Hepatocyte (in vitro differentiated cells): Measurements from ENCODE around the gene IRX5. TPM values are rescaled to one million over a fixed set of nuclear protein-coding genes. Genes with fewer than 3 reads are reported as not detected.

Source experiments
- DNase-seq: peaks from one replicate; pipeline ENCODE4 v3.0.0-alpha.2; 2016; ENCODE audit warnings: low spot score
- H2AFZ ChIP-seq: fragments of 200-600 bp; sonication (generic); 2 replicates; pipeline ENCODE4 v1.6.0; 2016; ENCODE audit warnings: antibody characterized with exemption, mild to moderate bottlenecking
- H3K27ac ChIP-seq: fragments of 200-600 bp; sonication (generic); 2 replicates; pipeline ENCODE4 v1.5.1; 2016; ENCODE audit warnings: mild to moderate bottlenecking
- H3K27me3 ChIP-seq: fragments of 200-600 bp; sonication (generic); 2 replicates; pipeline ENCODE4 v1.6.1; 2016
- H3K36me3 ChIP-seq: fragments of 200-600 bp; sonication (generic); replicated peaks from 2 replicates; pipeline ENCODE4 v1.5.1; 2016; ENCODE audit warnings: low read depth; ENCODE audit not compliant: insufficient read depth
- H3K4me1 ChIP-seq: fragments of 200-600 bp; sonication (generic); 2 replicates; pipeline ENCODE4 v1.5.1; 2016; ENCODE audit warnings: mild to moderate bottlenecking, moderate library complexity; ENCODE audit not compliant: insufficient read depth
- H3K4me2 ChIP-seq: fragments of 200-600 bp; sonication (generic); 2 replicates; pipeline ENCODE4 v1.6.0; 2016
- H3K4me3 ChIP-seq: fragments of 200-600 bp; sonication (generic); 2 replicates; pipeline ENCODE4 v1.5.1; 2016; ENCODE audit warnings: mild to moderate bottlenecking
- H3K79me2 ChIP-seq: fragments of 200-600 bp; sonication (generic); 2 replicates; pipeline ENCODE4 v1.6.0; 2017; ENCODE audit warnings: mild to moderate bottlenecking
- H3K9me2 ChIP-seq: fragments of 200-600 bp; sonication (generic); replicated peaks from 2 replicates; pipeline ENCODE4 v1.6.0; 2017; ENCODE audit warnings: mild to moderate bottlenecking; ENCODE audit not compliant: insufficient read depth
- H3K9me3 ChIP-seq: fragments of 200-600 bp; sonication (generic); 2 replicates; pipeline ENCODE4 v1.5.1; 2016; ENCODE audit warnings: low read depth, mild to moderate bottlenecking
- H4K20me1 ChIP-seq: fragments of 200-600 bp; sonication (generic); 2 replicates; pipeline ENCODE4 v1.6.0; 2016; ENCODE audit warnings: mild to moderate bottlenecking; ENCODE audit not compliant: insufficient read depth, poor library complexity, severe bottlenecking
- EZH2 ChIP-seq: fragments of 200-600 bp; sonication (generic); IDR thresholded peaks from 2 replicates; pipeline ENCODE4 v1.6.1; 2016; ENCODE audit warnings: antibody characterized with exemption, mild to moderate bottlenecking, borderline replicate concordance
- EZH2phosphoT487 ChIP-seq: fragments of 200-600 bp; sonication (generic); IDR thresholded peaks from one replicate; pipeline ENCODE4 v1.6.1; 2018; ENCODE audit warnings: antibody characterized with exemption, mild to moderate bottlenecking, low read depth, moderate library complexity; ENCODE audit not compliant: unreplicated experiment, severe bottlenecking
- WGBS: methylation state at CpG from one replicate; pipeline ENCODE4 v1.1.6; 2016; ENCODE audit warnings: low lambda C conversion rate; ENCODE audit errors: missing lambda C conversion rate; 5-methylcytosine and 5-hydroxymethylcytosine counted together
- polyA plus RNA-seq: library from polyadenylated mRNA; unstranded; fragments of >200 nt; fragmentation: Nextera tagmentation; extraction: Ambion mirVana; gene quantifications from 2 replicates; pipeline ENCODE4 v1.2.1, GENCODE V29; 2016
- total RNA-seq: library from RNA; depleted of rRNA; stranded (reverse); fragments of >200 nt; gene quantifications from 2 replicates; pipeline ENCODE4 v1.2.3, GENCODE V29; 2014
- TF ChIP-seq, protein P1 (sequence below): fragments of 200-600 bp; sonication (generic); IDR thresholded peaks from 2 replicates; pipeline ENCODE4 v1.5.1; 2016; ENCODE audit warnings: antibody characterized with exemption, mild to moderate bottlenecking; ENCODE audit not compliant: poor library complexity

Gene IRX5
- total and polyA plus RNA-seq, 2 experiments from 2014 or later, result 1.7 to 3.2 TPM

DNA sequence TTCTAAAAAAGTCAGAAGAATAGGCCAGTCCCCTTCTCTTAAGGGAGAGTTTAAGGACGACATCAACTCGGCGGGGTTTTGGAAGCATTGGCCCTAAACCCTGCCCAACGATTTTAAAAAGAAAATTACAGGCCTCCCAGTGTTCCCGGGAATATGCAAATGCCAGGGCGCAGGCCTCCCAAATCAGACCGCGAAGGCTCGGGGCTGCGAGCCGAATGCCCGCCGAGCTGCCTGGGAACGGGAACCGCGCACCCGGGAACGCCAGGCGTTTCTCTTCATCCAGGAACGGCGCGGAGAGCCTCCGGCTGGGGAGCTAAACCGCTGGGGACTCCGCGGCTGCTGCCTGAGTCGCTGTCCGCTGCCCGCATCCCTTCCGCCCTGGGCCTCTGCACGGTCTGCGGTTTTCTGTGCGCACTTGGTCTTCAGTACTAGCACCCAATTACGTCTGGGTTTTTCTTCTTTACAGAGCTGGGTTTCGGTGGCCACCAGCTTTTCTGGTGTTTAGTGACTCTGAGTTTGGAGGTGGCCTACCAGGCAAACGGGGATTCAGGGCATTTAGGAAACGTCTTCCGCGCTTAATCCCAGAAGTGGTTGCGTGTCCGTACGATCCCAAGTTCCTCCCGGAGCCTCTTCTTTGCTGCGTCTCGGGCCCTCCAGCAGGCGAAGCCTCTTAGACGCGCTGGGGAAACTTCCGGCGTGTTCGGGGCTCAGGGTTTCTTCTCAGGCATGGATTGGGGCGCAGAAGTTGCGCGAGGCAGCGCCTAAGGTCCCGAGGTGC is 5.7 kb downstream of the IRX5 start:
- H3K4me1 ChIP-seq, result peaks cover 24% of the 10 kb centered on the region
- H3K9me3 ChIP-seq, result no peaks in the 10 kb centered on the region
- peaks cover 96% of the 10 kb centered on the region for H3K27me3 ChIP-seq
- TF ChIP-seq EZH2 (peak; percentile 33), EZH2phosphoT487 (no peak)
- H3K9me2 ChIP-seq, result no peaks in the 10 kb centered on the region
- H3K36me3 ChIP-seq, result no peaks in the 10 kb centered on the region
- peaks cover 27% of the 10 kb centered on the region for H3K79me2 ChIP-seq
- peak; percentile 56 for DNase-seq
- peaks cover 17% of the 10 kb centered on the region for H4K20me1 ChIP-seq
- H2AFZ ChIP-seq, result peak overlapping the region; percentile 20
- WGBS, result 10% methylated on average over 56 of the region's 56 CpGs
- peak overlapping the region; percentile 33 for H3K4me3 ChIP-seq
- H3K27ac ChIP-seq, result peak overlapping the region; percentile 20
- H3K4me2 ChIP-seq, result peak overlapping the region; percentile 91

DNA sequence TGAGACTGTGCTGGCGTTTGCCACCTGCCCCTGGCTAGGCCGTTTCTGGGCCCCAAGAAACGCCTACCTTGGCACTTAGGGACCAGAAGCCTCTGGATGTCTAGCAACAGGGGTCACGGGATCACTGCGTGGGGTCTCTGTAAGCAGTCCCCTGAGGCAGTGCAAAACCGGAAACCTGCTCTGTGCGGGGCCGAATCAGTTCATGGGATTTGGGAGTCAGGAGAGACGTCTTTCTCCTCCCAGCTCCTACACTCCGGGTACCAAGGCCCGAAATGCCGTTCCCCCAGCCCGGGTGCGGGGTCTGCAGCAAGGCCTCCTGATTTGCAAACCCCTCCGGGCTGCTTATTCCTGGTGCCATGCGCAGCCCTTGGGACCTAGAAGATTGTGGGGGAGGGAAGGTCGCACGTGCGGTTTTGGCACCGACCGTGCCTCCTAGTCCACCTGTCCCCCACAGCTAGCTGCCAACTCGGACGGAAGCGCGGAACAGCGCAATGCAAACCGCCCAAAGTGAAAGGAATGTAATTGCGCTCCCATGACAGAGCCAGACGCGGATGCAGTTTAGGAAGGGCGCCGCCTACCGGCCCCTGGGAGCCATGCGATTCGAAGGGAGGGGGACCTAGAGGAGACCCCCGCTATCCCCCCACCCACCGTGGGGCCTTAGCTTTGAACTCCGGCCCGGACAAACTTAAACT is 6.5 kb downstream of the IRX5 start:
- H4K20me1 ChIP-seq, result peaks cover 17% of the 10 kb centered on the region
- peak; percentile 67 for DNase-seq
- peaks cover 20% of the 10 kb centered on the region for H3K79me2 ChIP-seq
- no peaks in the 10 kb centered on the region for H3K9me3 ChIP-seq
- WGBS, result 7% methylated on average over 39 of the region's 39 CpGs
- peaks cover 95% of the 10 kb centered on the region for H3K27me3 ChIP-seq
- H3K4me3 ChIP-seq, result peak overlapping the region; percentile 33
- H2AFZ ChIP-seq, result no peak overlapping the region
- H3K36me3 ChIP-seq, result no peaks in the 10 kb centered on the region
- TF ChIP-seq, protein P1, sequence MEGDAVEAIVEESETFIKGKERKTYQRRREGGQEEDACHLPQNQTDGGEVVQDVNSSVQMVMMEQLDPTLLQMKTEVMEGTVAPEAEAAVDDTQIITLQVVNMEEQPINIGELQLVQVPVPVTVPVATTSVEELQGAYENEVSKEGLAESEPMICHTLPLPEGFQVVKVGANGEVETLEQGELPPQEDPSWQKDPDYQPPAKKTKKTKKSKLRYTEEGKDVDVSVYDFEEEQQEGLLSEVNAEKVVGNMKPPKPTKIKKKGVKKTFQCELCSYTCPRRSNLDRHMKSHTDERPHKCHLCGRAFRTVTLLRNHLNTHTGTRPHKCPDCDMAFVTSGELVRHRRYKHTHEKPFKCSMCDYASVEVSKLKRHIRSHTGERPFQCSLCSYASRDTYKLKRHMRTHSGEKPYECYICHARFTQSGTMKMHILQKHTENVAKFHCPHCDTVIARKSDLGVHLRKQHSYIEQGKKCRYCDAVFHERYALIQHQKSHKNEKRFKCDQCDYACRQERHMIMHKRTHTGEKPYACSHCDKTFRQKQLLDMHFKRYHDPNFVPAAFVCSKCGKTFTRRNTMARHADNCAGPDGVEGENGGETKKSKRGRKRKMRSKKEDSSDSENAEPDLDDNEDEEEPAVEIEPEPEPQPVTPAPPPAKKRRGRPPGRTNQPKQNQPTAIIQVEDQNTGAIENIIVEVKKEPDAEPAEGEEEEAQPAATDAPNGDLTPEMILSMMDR, result peak; percentile 73
- TF ChIP-seq EZH2phosphoT487, result no peak
- H3K27ac ChIP-seq, result no peak overlapping the region
- peak overlapping the region; percentile 91 for H3K4me2 ChIP-seq
- no peaks in the 10 kb centered on the region for H3K9me2 ChIP-seq
- peaks cover 24% of the 10 kb centered on the region for H3K4me1 ChIP-seq

DNA sequence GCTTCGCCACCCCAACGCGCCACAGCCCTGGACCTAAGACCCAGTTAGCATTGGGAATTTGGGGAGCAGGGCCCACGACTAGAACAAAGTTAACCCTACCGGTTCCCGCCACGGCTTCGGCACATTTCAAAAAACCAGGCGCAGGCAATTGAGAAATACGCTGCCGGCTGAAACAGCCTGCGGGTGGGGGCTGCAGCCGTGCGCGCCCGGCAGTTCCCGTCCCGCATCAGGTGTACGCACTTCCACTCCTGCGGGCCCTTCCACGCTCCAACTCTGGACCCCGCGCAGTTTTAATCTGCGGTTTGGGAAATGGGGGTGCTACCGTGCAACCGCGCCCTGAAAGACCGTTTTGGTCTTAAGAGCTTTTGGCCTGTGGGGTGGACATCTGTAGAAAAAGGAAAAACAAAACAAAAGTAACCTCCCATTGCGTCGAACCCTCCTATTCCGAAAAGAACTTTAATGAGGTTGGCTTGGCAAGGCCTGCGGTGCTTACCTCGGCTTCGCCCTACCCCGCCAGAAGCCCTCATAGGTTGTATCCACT is 7.1 kb downstream of the IRX5 start:
- peaks cover 17% of the 10 kb centered on the region for H4K20me1 ChIP-seq
- no peak for DNase-seq
- H3K27me3 ChIP-seq, result peaks cover 95% of the 10 kb centered on the region
- no peaks in the 10 kb centered on the region for H3K9me2 ChIP-seq
- no peak overlapping the region for H2AFZ ChIP-seq
- TF ChIP-seq EZH2, result no peak
- TF ChIP-seq, protein P1, result no peak
- TF ChIP-seq EZH2phosphoT487, result no peak
- peaks cover 24% of the 10 kb centered on the region for H3K4me1 ChIP-seq
- H3K4me3 ChIP-seq, result no peak overlapping the region
- no peaks in the 10 kb centered on the region for H3K9me3 ChIP-seq
- peak overlapping the region; percentile 91 for H3K4me2 ChIP-seq
- H3K36me3 ChIP-seq, result no peaks in the 10 kb centered on the region
- H3K79me2 ChIP-seq, result peaks cover 16% of the 10 kb centered on the region
- no peak overlapping the region for H3K27ac ChIP-seq
- 21% methylated on average over 35 of the region's 35 CpGs for WGBS
